ENCODE data around the gene ZNF620.

GRCh38 chr3:40518848-40519247 lies 13.0 kb downstream of the ZNF620 start:
- no peak for TF ChIP-seq CTCF (IDR thresholded peaks at IDR 0.05)
- TF ChIP-seq ZFX (IDR thresholded peaks at IDR 0.05; ENCODE audit: borderline replicate concordance), result no peak

All from 22Rv1 (cell line).